GM12891 (cell line): ENCODE measurements around the gene TMEM101.

ENCODE experiments used
- POLR2A ChIP-seq: IDR thresholded peaks from 2 replicates; pipeline ENCODE4 v1.6.1; 2011; ENCODE audit warnings: low read depth, low read length, control low read depth
- POLR2AphosphoS5 ChIP-seq: IDR thresholded peaks from 2 replicates; pipeline ENCODE4 v1.6.1; 2011; ENCODE audit warnings: low read depth, low read length, control low read depth
- TAF1 ChIP-seq: IDR thresholded peaks from 2 replicates; pipeline ENCODE4 v1.6.1; 2011; ENCODE audit warnings: low read depth, low read length, control low read depth

DNA sequence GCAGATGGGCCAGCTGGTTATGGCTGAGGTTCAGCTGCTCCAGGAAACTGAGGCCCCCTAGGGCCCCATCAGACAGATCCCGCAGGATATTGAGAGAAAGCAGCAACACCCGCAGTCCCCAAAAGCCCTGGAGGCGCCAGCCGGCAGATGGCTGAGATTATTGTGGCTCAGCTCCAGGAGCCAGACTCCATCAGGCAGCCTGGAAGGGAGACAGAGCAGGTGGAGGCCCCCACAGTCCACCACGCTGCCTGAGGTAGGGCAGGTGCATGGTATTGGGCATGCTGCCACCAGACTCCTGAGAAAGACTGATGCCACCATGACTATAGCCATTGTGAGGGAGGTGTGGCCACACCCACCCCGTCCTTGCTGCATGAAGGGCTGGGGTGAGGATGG lies 9.5 kb upstream of the TMEM101 start:
- TF ChIP-seq POLR2AphosphoS5 (no peak), POLR2A (no peak), TAF1 (no peak)
